NCI-H69 (cell line): ENCODE data around the gene NOP14.
A peak's percentile ranks its signal among the peaks of the same experiment; 100 is the strongest.
"Not testable (repeated sequence)": the region's sequence is repeated elsewhere in the genome, so short reads cannot be mapped to it uniquely, and the experiment has no call there.

Source experiments
- DNase-seq: peaks from one replicate; lab custom pipeline; 2025; lab: John Stamatoyannopoulos, UW

NOP14 gene

GRCh38 chr4:2931512-2932301, 31.5 kb downstream of the NOP14 start:
- DNase-seq, result no peak

GRCh38 chr4:2930758-2931511, 32.3 kb downstream of the NOP14 start:
- DNase-seq, result no peak

GRCh38 chr4:2930135-2930757, 33.0 kb downstream of the NOP14 start:
- DNase-seq, result no peak

DNA sequence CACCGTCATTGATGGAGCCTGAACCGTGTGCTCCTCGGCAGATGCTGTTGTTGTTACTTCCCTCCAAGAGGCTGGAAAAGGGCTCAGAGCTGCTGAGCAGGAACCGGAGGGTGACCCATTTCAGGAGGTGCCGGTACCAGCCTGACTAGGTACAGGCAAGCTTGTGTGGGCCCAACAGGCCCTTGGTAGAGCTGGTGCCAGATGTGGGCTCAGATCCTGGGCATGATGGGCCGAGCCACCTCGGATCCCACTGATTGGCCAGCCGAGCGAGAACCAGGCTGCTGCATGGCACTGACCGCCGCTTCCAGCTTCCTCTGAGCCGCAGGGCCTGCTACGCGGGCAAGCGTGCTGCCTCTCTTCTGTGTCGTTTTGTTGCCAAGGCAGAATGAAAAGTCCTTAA, 33.7 kb downstream of the NOP14 start:
- no peak for DNase-seq

GRCh38 chr4:2928242-2929176, 34.7 kb downstream of the NOP14 start:
- no peak for DNase-seq

- no peak for DNase-seq
Measured at GRCh38 chr4:2927696-2928075, 35.5 kb downstream of the NOP14 start.

DNA sequence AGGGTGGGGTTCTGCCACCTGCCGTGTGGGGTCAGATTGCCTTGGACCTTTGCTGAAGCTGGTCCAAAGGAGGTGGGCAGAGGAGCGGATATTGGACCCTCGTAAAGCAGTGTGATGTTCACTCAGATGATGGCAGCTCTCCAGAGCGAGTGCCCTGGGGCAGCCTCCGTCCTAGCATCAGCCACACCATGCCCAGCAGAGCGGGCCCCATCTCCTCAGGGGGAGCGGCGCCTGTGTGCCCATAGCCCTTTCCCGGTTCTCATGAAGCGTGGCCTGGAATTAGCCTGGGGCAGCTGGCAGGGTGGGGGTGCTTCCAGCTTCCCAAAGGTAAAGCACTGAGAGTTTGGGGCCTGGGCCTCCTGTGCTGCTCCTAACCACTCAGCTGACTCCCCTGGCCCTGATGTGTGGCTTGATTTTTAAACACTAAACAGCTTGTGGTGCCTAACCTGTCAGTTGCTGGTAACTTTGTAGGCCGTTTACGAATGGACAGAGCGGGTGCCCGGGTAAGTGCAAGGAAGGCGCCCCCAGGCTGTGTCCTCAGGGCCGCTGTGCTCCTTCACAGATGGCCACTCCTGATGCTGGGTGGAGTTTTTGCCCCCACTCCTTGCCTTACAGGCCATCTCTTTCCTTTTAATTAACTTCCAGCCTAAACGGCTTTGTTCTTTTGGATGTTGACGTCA, 36.0 kb downstream of the NOP14 start:
- DNase-seq, result no peak

DNA sequence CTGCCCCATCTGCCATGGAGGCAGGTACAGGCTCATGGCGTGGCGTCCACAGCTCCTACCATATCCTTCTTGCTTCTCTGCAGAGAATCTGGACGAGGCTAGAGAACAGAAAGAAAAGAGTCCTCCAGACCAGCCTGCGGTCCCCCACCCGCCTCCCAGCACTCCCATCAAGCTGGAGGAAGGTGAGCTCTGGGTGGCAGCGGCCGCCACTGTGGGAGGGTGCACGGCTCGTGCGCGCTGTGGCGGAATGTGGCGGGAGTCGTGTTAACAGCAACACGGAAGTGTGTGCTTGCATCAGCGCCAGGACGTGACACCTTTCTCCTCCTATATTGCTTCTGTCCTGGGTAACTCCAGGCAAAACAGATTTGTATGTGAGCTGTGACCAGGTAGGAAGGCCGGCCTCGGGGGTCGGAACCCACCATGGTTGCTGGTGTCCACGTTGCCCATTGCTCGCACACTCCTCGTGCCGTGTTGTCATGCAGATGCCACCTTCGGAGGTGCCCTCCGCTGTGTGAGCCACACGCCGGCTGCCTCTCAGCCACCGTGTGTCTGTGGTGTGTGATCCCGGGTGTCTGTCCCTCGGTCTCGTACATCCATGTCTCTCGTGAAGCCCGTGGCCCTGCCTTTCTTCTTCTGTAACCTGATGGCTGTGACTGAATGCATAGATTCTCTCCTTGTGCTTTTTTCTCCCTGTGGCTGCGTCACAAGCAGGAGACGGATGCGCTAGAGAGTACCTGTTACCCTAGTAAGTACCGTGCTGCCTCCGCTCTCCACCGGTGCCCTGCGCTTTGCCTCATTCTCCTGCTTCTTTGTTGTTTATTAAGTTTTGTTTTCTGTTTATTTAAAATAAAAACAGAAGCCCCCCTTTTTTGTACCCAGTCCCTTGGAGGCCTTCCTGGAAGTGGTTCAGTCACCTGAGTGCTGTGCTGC, 37.0 kb downstream of the NOP14 start:
- DNase-seq, result no peak

- DNase-seq, result no peak
Measured at GRCh38 chr4:2925496-2925895, 37.7 kb downstream of the NOP14 start.

DNA sequence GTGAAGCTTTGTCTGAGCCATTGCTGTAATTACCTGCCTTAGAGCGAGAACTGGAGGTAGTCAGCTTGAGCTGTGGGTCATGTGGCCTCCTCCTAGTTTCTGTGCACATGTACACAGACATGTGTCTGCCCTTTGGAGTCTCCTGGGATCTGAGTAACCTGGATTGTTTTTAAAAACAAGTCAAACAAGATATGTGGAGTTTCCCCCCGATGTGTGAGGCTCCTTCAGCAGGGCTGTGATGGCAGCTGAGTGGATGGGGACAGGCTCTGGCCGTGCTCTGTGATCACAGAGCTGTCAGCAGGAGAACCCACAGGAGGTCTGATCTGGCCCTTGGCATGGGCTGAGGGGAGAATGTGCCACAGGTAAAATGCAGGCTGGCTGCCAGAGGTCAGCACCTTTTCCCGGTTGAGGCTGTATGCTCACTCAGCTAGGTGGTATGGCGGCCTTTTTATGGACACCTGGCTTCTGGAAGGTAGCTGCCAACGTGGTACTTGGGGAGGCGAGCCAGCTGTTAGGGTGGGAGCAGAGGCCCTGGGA, 38.4 kb downstream of the NOP14 start:
- DNase-seq, result peak; percentile 85

DNA sequence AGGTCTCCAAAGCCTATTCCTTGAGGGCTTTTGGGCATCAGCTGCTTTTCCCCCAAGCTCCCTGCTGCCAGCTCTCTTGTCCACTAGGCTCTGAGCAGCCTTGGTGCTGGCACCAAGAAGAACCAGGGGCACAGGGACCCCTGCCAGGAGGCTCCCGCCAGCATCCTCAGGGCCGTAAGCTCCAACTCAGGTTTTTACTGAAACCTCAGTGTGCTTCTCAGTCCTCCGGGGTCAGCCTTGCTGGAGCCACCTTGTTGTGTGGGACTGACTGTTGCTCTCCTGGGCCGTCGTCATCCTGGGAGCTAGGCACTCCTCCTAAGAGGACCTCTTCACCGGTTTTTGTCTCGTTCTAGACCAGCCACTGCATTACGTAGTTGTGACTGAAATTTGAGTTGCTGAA, 38.9 kb downstream of the NOP14 start:
- no peak for DNase-seq

DNA sequence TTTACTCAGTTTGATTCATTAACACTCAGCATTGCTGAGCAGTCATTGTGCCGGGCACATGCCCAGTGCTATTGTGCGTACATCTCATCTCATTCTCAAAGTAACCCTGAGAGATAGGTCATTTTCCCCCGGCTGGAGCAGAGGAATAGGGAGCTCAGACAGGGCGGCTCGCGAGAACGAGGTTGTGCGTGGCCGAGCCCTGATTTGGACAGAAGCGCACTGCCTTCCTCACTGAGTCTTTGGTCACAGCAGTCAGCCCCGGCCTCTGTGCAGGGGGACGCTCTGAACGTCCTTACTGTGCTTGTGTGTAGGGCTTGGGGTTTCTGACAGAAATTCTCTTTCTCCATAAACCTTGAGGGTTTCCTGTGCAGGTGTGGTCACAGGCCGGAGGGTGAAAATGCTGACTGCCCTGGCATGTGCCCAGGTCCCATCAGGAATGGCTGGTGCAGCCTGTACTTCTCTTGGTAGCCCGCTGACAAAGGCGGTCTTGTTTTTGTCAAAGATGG, 39.5 kb downstream of the NOP14 start:
- no peak for DNase-seq

DNA sequence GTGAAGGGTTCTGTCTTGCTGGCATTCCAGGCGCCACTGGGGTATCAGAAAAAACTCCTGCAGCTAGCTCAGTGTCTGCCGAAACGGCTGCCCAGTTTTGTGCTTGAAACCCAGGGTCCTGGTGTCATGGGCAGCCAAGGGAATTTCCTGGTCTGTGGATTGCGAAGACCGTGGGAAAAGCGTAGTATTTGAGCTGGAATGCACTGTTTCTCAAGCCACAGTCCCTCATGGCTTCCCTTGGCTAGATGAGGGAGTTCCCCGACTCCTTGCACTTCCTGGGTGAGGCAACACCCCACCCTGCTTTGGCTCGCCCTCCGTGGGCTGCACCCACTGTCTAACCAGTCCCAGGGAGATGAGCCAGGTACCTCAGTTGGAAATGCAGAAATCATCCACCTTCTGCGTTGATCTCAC, 40.1 kb downstream of the NOP14 start:
- DNase-seq, result no peak

- peak; percentile 47 for DNase-seq
Measured at GRCh38 chr4:2922453-2923101, 40.6 kb downstream of the NOP14 start.

- DNase-seq, result not testable (repeated sequence)
Measured at GRCh38 chr4:2918714-2919113, 44.5 kb downstream of the NOP14 start.

DNA sequence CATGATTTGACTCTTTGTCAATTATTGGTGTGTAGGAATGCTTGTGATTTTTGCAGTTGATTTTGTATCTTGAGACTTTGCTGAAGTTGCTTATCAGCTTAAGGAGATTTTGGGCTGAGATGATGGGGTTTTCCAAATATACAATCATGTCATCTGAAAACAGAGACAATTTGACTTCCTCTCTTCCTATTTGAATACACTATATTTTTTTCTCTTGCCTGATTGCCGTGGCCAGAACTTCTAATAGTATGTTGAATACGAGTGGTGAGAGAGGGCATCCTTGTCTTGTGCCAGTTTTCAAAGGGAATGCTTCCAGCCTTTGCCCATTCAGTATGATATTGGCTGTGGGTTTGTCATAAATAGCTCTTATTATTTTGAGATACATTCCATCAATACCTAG, 44.9 kb downstream of the NOP14 start:
- not testable (repeated sequence) for DNase-seq

- DNase-seq, result not testable (repeated sequence)
Measured at GRCh38 chr4:2916696-2917095, 46.5 kb downstream of the NOP14 start.

DNA sequence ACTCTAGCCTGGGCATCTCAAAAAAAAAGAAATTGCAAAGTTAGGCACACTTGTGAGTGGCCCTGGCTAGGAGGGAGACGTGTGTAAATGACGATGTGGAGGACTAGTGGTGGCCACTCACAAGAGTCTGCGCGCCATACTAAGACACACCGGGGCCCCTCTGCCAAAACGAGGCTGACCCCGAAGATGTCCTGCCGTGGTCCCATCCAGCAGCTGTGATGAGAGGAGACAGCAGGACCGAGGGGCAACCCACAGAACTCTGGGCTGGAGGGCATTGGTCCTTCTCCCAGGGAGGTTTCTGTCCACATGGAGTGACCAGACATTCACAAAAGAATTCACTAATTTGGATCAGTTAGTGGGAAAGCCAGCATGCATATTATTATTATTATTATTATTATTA, 47.4 kb downstream of the NOP14 start:
- DNase-seq, result no peak
